IPS-NIHi11 (cell line): ENCODE data around the gene WDR45B.

ENCODE experiments used
- DNase-seq: peaks from one replicate; pipeline ENCODE4 v3.0.0; 2012; ENCODE audit warnings: mixed read lengths, low spot score

The WDR45B gene

GRCh38 chr17:82648165-82648668 lies at the start of gene WDR45B:
Gene WDR45B (minus strand): TSS chr17:82648444. CDS start chr17:82648340, 104 bp downstream.
- peak; percentile 100 for DNase-seq

- DNase-seq, result no peak
These were observed 49.5 kb upstream of the WDR45B start for GRCh38 chr17:82697808-82698064.

GRCh38 chr17:82696916-82697807 lies 48.9 kb upstream of the WDR45B start:
- DNase-seq, result no peak

GRCh38 chr17:82696259-82696658 lies 48.0 kb upstream of the WDR45B start:
- no peak for DNase-seq

GRCh38 chr17:82694647-82695046 lies 46.4 kb upstream of the WDR45B start:
- no peak for DNase-seq

- DNase-seq, result no peak
These were observed 45.1 kb upstream of the WDR45B start for GRCh38 chr17:82693168-82693867.

GRCh38 chr17:82692268-82692667 lies 44.0 kb upstream of the WDR45B start:
- no peak for DNase-seq

GRCh38 chr17:82691714-82692113 lies 43.5 kb upstream of the WDR45B start:
- DNase-seq, result no peak

GRCh38 chr17:82690786-82691489 lies 42.7 kb upstream of the WDR45B start:
- no peak for DNase-seq

GRCh38 chr17:82689077-82689476 lies 40.8 kb upstream of the WDR45B start:
- DNase-seq, result no peak

GRCh38 chr17:82687871-82688270 lies 39.6 kb upstream of the WDR45B start:
- no peak for DNase-seq

GRCh38 chr17:82687375-82687861 lies 39.2 kb upstream of the WDR45B start:
- DNase-seq, result no peak

- DNase-seq, result no peak
These were observed 38.4 kb upstream of the WDR45B start for GRCh38 chr17:82686366-82687324.

- no peak for DNase-seq
These were observed 37.0 kb upstream of the WDR45B start for GRCh38 chr17:82685291-82685690.

- no peak for DNase-seq
These were observed 36.1 kb upstream of the WDR45B start for GRCh38 chr17:82684228-82684841.

- no peak for DNase-seq
These were observed 35.3 kb upstream of the WDR45B start for GRCh38 chr17:82683534-82683933.

GRCh38 chr17:82681547-82681946 lies 33.3 kb upstream of the WDR45B start:
- no peak for DNase-seq

- peak; percentile 56 for DNase-seq
These were observed 31.6 kb upstream of the WDR45B start for GRCh38 chr17:82679586-82680465.

- DNase-seq, result no peak
These were observed 30.1 kb upstream of the WDR45B start for GRCh38 chr17:82678265-82678891.
